HepG2 (cell line): ENCODE data around the gene PNKD. TPM values are rescaled to one million over a fixed set of nuclear protein-coding genes. Genes with fewer than 3 reads are reported as not detected.

Source experiments
- ATRX ChIP-seq: sonication (generic); formaldehyde crosslinking; IDR thresholded peaks from 2 replicates; pipeline ENCODE4 v1.4.0; 2020; ENCODE audit warnings: missing genetic modification reagents, borderline replicate concordance
- CENPX ChIP-seq: sonication (generic); formaldehyde crosslinking; IDR thresholded peaks from 2 replicates; pipeline ENCODE4 v1.9.0; 2021; ENCODE audit warnings: mild to moderate bottlenecking, missing genetic modification reagents, moderate library complexity
- DNMT1 ChIP-seq: sonication (generic); formaldehyde crosslinking; IDR thresholded peaks from 2 replicates; pipeline ENCODE4 v1.5.1; 2020; ENCODE audit warnings: mild to moderate bottlenecking, missing genetic modification reagents
- KAT8 ChIP-seq: IDR thresholded peaks from 2 replicates; pipeline ENCODE4 v1.6.1; 2016; ENCODE audit warnings: missing genetic modification reagents, missing compliant biosample characterization
- NFATC3 ChIP-seq: sonication (generic); formaldehyde crosslinking; IDR thresholded peaks from 2 replicates; pipeline ENCODE4 v1.5.1; 2020; ENCODE audit warnings: mild to moderate bottlenecking, missing genetic modification reagents
- PCBP1 ChIP-seq: fragments of 200-400 bp; formaldehyde crosslinking; IDR thresholded peaks from 2 replicates; pipeline ENCODE4 v1.6.1; 2017; ENCODE audit warnings: mild to moderate bottlenecking, low read depth, low read length, borderline replicate concordance
- PRPF4 ChIP-seq: fragments of 200-400 bp; formaldehyde crosslinking; IDR thresholded peaks from 2 replicates; pipeline ENCODE4 v1.6.1; 2016; ENCODE audit warnings: low read length, low read depth; ENCODE audit not compliant: poor library complexity, severe bottlenecking
- RARG ChIP-seq: sonication (generic); formaldehyde crosslinking; IDR thresholded peaks from 2 replicates; pipeline ENCODE4 v1.4.0; 2020; ENCODE audit warnings: low read depth, mild to moderate bottlenecking, missing genetic modification reagents
- RERE ChIP-seq: IDR thresholded peaks from 2 replicates; pipeline ENCODE4 v1.6.1; 2016; ENCODE audit warnings: low read depth, missing genetic modification reagents, missing compliant biosample characterization
- TEAD2 ChIP-seq: sonication (generic); formaldehyde crosslinking; IDR thresholded peaks from 2 replicates; pipeline ENCODE4 v1.9.0; 2021; ENCODE audit warnings: missing genetic modification reagents
- TFDP2 ChIP-seq: sonication (generic); formaldehyde crosslinking; IDR thresholded peaks from 2 replicates; pipeline ENCODE4 v1.4.0; 2020; ENCODE audit warnings: missing genetic modification reagents
- TRIM22 ChIP-seq: fragments of 450-650 bp; IDR thresholded peaks from 2 replicates; pipeline ENCODE4 v1.6.1; 2017
- ZBTB14 ChIP-seq: sonication (generic); formaldehyde crosslinking; IDR thresholded peaks from 2 replicates; pipeline ENCODE4 v1.4.0; 2020; ENCODE audit warnings: missing genetic modification reagents
- ZBTB44 ChIP-seq: sonication (generic); formaldehyde crosslinking; IDR thresholded peaks from 2 replicates; pipeline ENCODE4 v1.4.0; 2020; ENCODE audit warnings: missing genetic modification reagents
- ZFP36L2 ChIP-seq: sonication (generic); formaldehyde crosslinking; IDR thresholded peaks from 2 replicates; pipeline ENCODE4 v1.4.0; 2020; ENCODE audit warnings: missing genetic modification reagents
- ZNF18 ChIP-seq: sonication (generic); formaldehyde crosslinking; IDR thresholded peaks from 2 replicates; pipeline ENCODE4 v1.8.0; 2022; ENCODE audit warnings: mild to moderate bottlenecking, missing genetic modification reagents; ENCODE audit not compliant: insufficient replicate concordance
- ZNF501 ChIP-seq: sonication (generic); formaldehyde crosslinking; IDR thresholded peaks from 2 replicates; pipeline ENCODE4 v1.5.1; 2020; ENCODE audit warnings: mild to moderate bottlenecking, moderate library complexity, missing genetic modification reagents
- ZNF543 ChIP-seq: sonication (generic); formaldehyde crosslinking; IDR thresholded peaks from 2 replicates; pipeline ENCODE4 v1.4.0; 2020; ENCODE audit warnings: mild to moderate bottlenecking, missing genetic modification reagents
- polyA plus RNA-seq, 8 experiments: library from polyadenylated mRNA; depleted of rRNA in 3 of 8; stranded (reverse) in 7 of 8; unstranded in 1 of 8; fragments of >200 nt; fragmentation: Illumina TruSeq in 4 of 8; extraction: Trizol in 4 of 8; gene quantifications; 2 replicates each; pipeline versions ENCODE4 v1.2.1 to v1.2.3, GENCODE V29; 2011 to 2016; ENCODE audit warnings: low read depth in 4 of 8, missing spikeins in 1 of 8, mixed read lengths in 1 of 8; ENCODE audit not compliant: insufficient read depth in 1 of 8
- total RNA-seq, 5 experiments: library from RNA; depleted of rRNA; stranded (reverse); fragments of >200 nt; fragmentation: Illumina TruSeq; extraction: Trizol; gene quantifications; 2 replicates each; pipeline ENCODE4 v1.2.3, GENCODE V29; 2016; ENCODE audit warnings: low read depth in 1 of 5

The PNKD gene
- total and polyA plus RNA-seq, 2 of the 13 experiments (the other 11 are each of a cell fraction or from before 2014, with no cell fraction given), result 55.9 to 80.4 TPM

- no peak for TF ChIP-seq ATRX
- no peak for TF ChIP-seq KAT8 (CRISPR knock-in tag)
- TF ChIP-seq RARG (CRISPR knock-in tag), result no peak
- TF ChIP-seq CENPX, result no peak
- TF ChIP-seq TRIM22, result no peak
- TF ChIP-seq DNMT1, result no peak
- TF ChIP-seq PCBP1, result no peak
- TF ChIP-seq ZFP36L2, result no peak
- no peak for TF ChIP-seq RERE
- TF ChIP-seq ZNF501, result no peak
- TF ChIP-seq NFATC3, result no peak
- TF ChIP-seq ZBTB44 (CRISPR knock-in tag), result no peak
- TF ChIP-seq ZBTB14, result no peak; the same call in 1 of the 2 replicates
- TF ChIP-seq TEAD2 (CRISPR knock-in tag), result no peak
- TF ChIP-seq ZNF18 (CRISPR knock-in tag), result no peak
- no peak for TF ChIP-seq ZNF543 (CRISPR knock-in tag)
- no peak for TF ChIP-seq TFDP2 (CRISPR knock-in tag)
- no peak for TF ChIP-seq PRPF4
These were observed 26.5 kb downstream of the PNKD start (continued) for GRCh38 chr2:218296847-218297246.
